Left lung (tissue), 10 donors: ENCODE results near the gene RTKN. TPM values are rescaled to one million over a fixed set of nuclear protein-coding genes. Genes with fewer than 3 reads are reported as not detected.
A peak's percentile ranks its signal among the peaks of the same experiment; 100 is the strongest.

Source experiments
- ATAC-seq: fragments of 200-7000 bp; cut with Tn5 transposase; one replicate; pipeline ENCODE4 v1.9.1; 2020; ENCODE audit warnings: moderate library complexity
- DNase-seq, 4 donors: peaks; one replicate each; pipeline ENCODE4 v3.0.0-alpha.2; 2013 to 2020
- H3K27ac ChIP-seq, 2 donors: fragments of 200-600 bp; sonication (generic) in 1 of 2; one replicate each; pipeline versions ENCODE4 v1.5.0 to v1.8.0; 2020 to 2021
- H3K27me3 ChIP-seq, 2 donors: fragments of 200-600 bp; sonication (generic) in 1 of 2; one replicate each; pipeline versions ENCODE4 v1.5.0 to v1.8.0; 2020 to 2021
- H3K36me3 ChIP-seq, 2 donors: fragments of 200-600 bp; sonication (generic) in 1 of 2; one replicate each; pipeline versions ENCODE4 v1.5.0 to v1.8.0; 2020 to 2021
- H3K4me1 ChIP-seq, 2 donors: fragments of 200-600 bp; one replicate each; pipeline ENCODE4 v1.8.0; 2021
- H3K4me3 ChIP-seq, 2 donors: fragments of 200-600 bp; sonication (generic) in 1 of 2; one replicate each; pipeline versions ENCODE4 v1.5.0 to v1.8.0; 2020 to 2021; ENCODE audit warnings: mild to moderate bottlenecking in 1 of 2
- H3K9me3 ChIP-seq, 2 donors: fragments of 200-600 bp; sonication (generic) in 1 of 2; one replicate each; pipeline versions ENCODE4 v1.5.0 to v1.8.0; 2020 to 2021
- CTCF ChIP-seq, 2 donors: fragments of 200-600 bp; sonication (generic) in 1 of 2; IDR thresholded peaks; one replicate each; pipeline versions ENCODE4 v1.5.0 to v1.8.0; 2021; ENCODE audit warnings: antibody characterized with exemption in 2 of 2
- intact Hi-C, 2 donors: fragments of 100-400 bp; cut with DNase I; formaldehyde crosslinking; loops; one replicate each; pipeline versions ENCODE4 v1.11.2 to v1.14.2; 2022
- polyA plus RNA-seq, 6 donors: library from polyadenylated mRNA; unstranded; fragments of 120-200 nt; gene quantifications; one replicate each; pipeline ENCODE4 v1.2.1, GENCODE V29; 2013; ENCODE audit not compliant: insufficient read length in 6 of 6
- total RNA-seq, 2 donors: library from RNA; stranded (reverse); fragmentation: NEBNext Ultra II Directional; extraction: Animal tissue kit (Norgen Biotek cat#: 25700); gene quantifications; one replicate each; pipeline ENCODE4 v1.2.1, GENCODE V29; 2021
- donor health status: DM: no; HTN: yes; CAD: no.
- donor health status: DM: no; HTN: no; CAD: no.

Gene RTKN
- total and polyA plus RNA-seq, 8 donors = 29.6 to 59.5 (median 51.0) TPM

- no peak for TF ChIP-seq CTCF (IDR thresholded peaks at IDR 0.05)
- Histone ChIP-seq H3K36me3 (no peaks in the 10 kb centered on the region), H3K27me3 (peaks cover 0 to 28% of the 10 kb centered on the region in 2 donors), H3K4me1 (peaks cover 0 to 20% of the 10 kb centered on the region in 2 donors), H3K27ac (no peak overlapping the region), H3K9me3 (no peaks in the 10 kb centered on the region), H3K4me3 (no peak overlapping the region)
- DNase-seq (no peak), ATAC-seq (no peak)
- intact Hi-C loops = no loop called here
These were observed 28.6 kb downstream of the RTKN start for GRCh38 chr2:74413001-74413698.

GRCh38 chr2:74407682-74408081, 34.1 kb downstream of the RTKN start:
- TF ChIP-seq CTCF (IDR thresholded peaks at IDR 0.05) = no peak
- intact Hi-C loops = no loop called here
- H3K27ac ChIP-seq = no peak overlapping the region
- no peaks in the 10 kb centered on the region for H3K36me3 ChIP-seq
- no peaks in the 10 kb centered on the region for H3K9me3 ChIP-seq
- ATAC-seq (no peak), DNase-seq (no peak)
- no peaks in the 10 kb centered on the region for H3K4me1 ChIP-seq
- H3K27me3 ChIP-seq = no peaks in the 10 kb centered on the region
- H3K4me3 ChIP-seq = no peak overlapping the region

GRCh38 chr2:74406035-74406434, 35.7 kb downstream of the RTKN start:
- intact Hi-C loops = no loop called here
- Histone ChIP-seq H3K4me3 (no peak overlapping the region), H3K4me1 (no peaks in the 10 kb centered on the region), H3K36me3 (no peaks in the 10 kb centered on the region), H3K9me3 (no peaks in the 10 kb centered on the region), H3K27me3 (no peaks in the 10 kb centered on the region), H3K27ac (no peak overlapping the region)
- ATAC-seq (no peak), DNase-seq (no peak)
- TF ChIP-seq CTCF (IDR thresholded peaks at IDR 0.05) = no peak

- Histone ChIP-seq H3K4me3 (no peak overlapping the region), H3K9me3 (no peaks in the 10 kb centered on the region), H3K27ac (no peak overlapping the region), H3K4me1 (no peaks in the 10 kb centered on the region), H3K36me3 (no peaks in the 10 kb centered on the region), H3K27me3 (no peaks in the 10 kb centered on the region)
- no peak for ATAC-seq
- DNase-seq = no peak
- no peak for TF ChIP-seq CTCF (IDR thresholded peaks at IDR 0.05)
- intact Hi-C loops = no loop called here
These were observed 39.8 kb downstream of the RTKN start for GRCh38 chr2:74401891-74402290.

- peak; percentile 30 to 45 for TF ChIP-seq CTCF (IDR thresholded peaks at IDR 0.05)
- Histone ChIP-seq H3K4me3 (no peak overlapping the region), H3K4me1 (no peaks in the 10 kb centered on the region), H3K27ac (no peak overlapping the region), H3K9me3 (no peaks in the 10 kb centered on the region), H3K27me3 (no peaks in the 10 kb centered on the region), H3K36me3 (no peaks in the 10 kb centered on the region)
- ATAC-seq = peak; percentile 74
- intact Hi-C loops = no loop called here
- DNase-seq = no peak
These were observed 42.0 kb downstream of the RTKN start for GRCh38 chr2:74399785-74400184.
